GM23338 (cell line): ENCODE measurements around the gene RND3. TPM values are rescaled to one million over a fixed set of nuclear protein-coding genes. Genes with fewer than 3 reads are reported as not detected.

Experiments
- ATAC-seq: fragments of 200-7000 bp; cut with Tn5 transposase; 3 replicates; pipeline ENCODE4 v1.9.1; 2020
- DNase-seq: peaks from one replicate; pipeline ENCODE4 v3.0.0-alpha.2; 2015; ENCODE audit warnings: low spot score
- H2AFZ ChIP-seq: fragments of 200-600 bp; sonication (generic); 2 replicates; pipeline ENCODE4 v1.8.0; 2016; ENCODE audit warnings: antibody characterized with exemption, mild to moderate bottlenecking, moderate library complexity
- H3F3A ChIP-seq: fragments of 200-600 bp; sonication (generic); replicated peaks from 2 replicates; pipeline ENCODE4 v1.8.0; 2017; ENCODE audit warnings: antibody characterized with exemption, mixed run types, low read depth
- H3K27ac ChIP-seq: fragments of 200-600 bp; sonication (generic); 2 replicates; pipeline ENCODE4 v1.6.1; 2016; ENCODE audit warnings: low read depth
- H3K27me3 ChIP-seq: fragments of 200-600 bp; sonication (generic); 2 replicates; pipeline ENCODE4 v1.8.0; 2016; ENCODE audit warnings: mild to moderate bottlenecking, mixed run types, moderate library complexity; ENCODE audit not compliant: insufficient read depth
- H3K36me3 ChIP-seq: fragments of 200-600 bp; sonication (generic); 2 replicates; pipeline ENCODE4 v1.8.0; 2016; ENCODE audit warnings: mild to moderate bottlenecking; ENCODE audit not compliant: insufficient read depth
- H3K4me1 ChIP-seq: fragments of 200-600 bp; sonication (generic); 2 replicates; pipeline ENCODE4 v1.8.0; 2016; ENCODE audit warnings: mild to moderate bottlenecking, moderate library complexity; ENCODE audit not compliant: insufficient read depth
- H3K4me2 ChIP-seq: fragments of 200-600 bp; sonication (generic); 2 replicates; pipeline ENCODE4 v1.7.1; 2017; ENCODE audit warnings: mixed run types
- H3K4me3 ChIP-seq: fragments of 200-600 bp; sonication (generic); 2 replicates; pipeline ENCODE4 v1.6.1; 2016; ENCODE audit warnings: mixed run types
- H3K79me2 ChIP-seq: fragments of 200-600 bp; sonication (generic); replicated peaks from 2 replicates; pipeline ENCODE4 v1.8.0; 2017; ENCODE audit warnings: mild to moderate bottlenecking; ENCODE audit not compliant: insufficient read depth
- H3K9me2 ChIP-seq: fragments of 200-600 bp; sonication (generic); 2 replicates; pipeline ENCODE4 v1.8.0; 2017; ENCODE audit not compliant: insufficient read depth
- H4K20me1 ChIP-seq: fragments of 200-600 bp; sonication (generic); replicated peaks from 2 replicates; pipeline ENCODE4 v1.8.0; 2017; ENCODE audit warnings: mild to moderate bottlenecking; ENCODE audit not compliant: insufficient read depth
- H3K27ac Mint-ChIP-seq: 2 replicates; pipeline ENCODE4 v1.8.0; 2020; ENCODE audit warnings: inconsistent platforms, mild to moderate bottlenecking, moderate library complexity, mixed read lengths
- H3K27me3 Mint-ChIP-seq: 3 replicates; pipeline ENCODE4 v1.8.0; 2022; ENCODE audit warnings: low read depth, mild to moderate bottlenecking, moderate library complexity, mixed read lengths, inconsistent platforms; ENCODE audit not compliant: insufficient read depth, poor library complexity
- H3K36me3 Mint-ChIP-seq: 3 replicates; pipeline ENCODE4 v1.8.0; 2021; ENCODE audit warnings: low read depth, mild to moderate bottlenecking, inconsistent platforms, moderate library complexity, mixed read lengths
- H3K4me1 Mint-ChIP-seq: 3 replicates; pipeline ENCODE4 v1.8.0; 2020; ENCODE audit warnings: mild to moderate bottlenecking, inconsistent platforms, mixed read lengths
- H3K4me3 Mint-ChIP-seq: 3 replicates; pipeline ENCODE4 v1.8.0; 2021; ENCODE audit warnings: moderate library complexity, mild to moderate bottlenecking, inconsistent platforms, mixed read lengths
- H3K9me3 Mint-ChIP-seq: 3 replicates; pipeline ENCODE4 v1.8.0; 2020; ENCODE audit warnings: moderate library complexity, mild to moderate bottlenecking, inconsistent platforms, mixed read lengths
- CREB1 ChIP-seq: fragments of 250-450 bp; sonication (Bioruptor Pico); IDR thresholded peaks from 2 replicates; pipeline ENCODE4 v1.5.0; 2020; ENCODE audit warnings: low read depth, mild to moderate bottlenecking, moderate library complexity
- EZH2 ChIP-seq: fragments of 200-600 bp; sonication (generic); IDR thresholded peaks from one replicate; pipeline ENCODE4 v1.8.0; 2017; ENCODE audit warnings: antibody characterized with exemption, mild to moderate bottlenecking, low read depth; ENCODE audit not compliant: unreplicated experiment
- EZH2phosphoT487 ChIP-seq: fragments of 200-600 bp; sonication (generic); IDR thresholded peaks from one replicate; pipeline ENCODE4 v1.8.1; 2018; ENCODE audit warnings: antibody characterized with exemption; ENCODE audit not compliant: unreplicated experiment
- JUNB ChIP-seq: IDR thresholded peaks from one replicate; pipeline ENCODE4 v1.6.1; 2016; ENCODE audit warnings: antibody characterized with exemption; ENCODE audit not compliant: unreplicated experiment
- NANOG ChIP-seq: IDR thresholded peaks from 2 replicates; pipeline ENCODE4 v1.6.1; 2016; ENCODE audit warnings: antibody characterized with exemption, borderline replicate concordance
- POLR2AphosphoS5 ChIP-seq: IDR thresholded peaks from 2 replicates; pipeline ENCODE4 v1.6.1; 2016; ENCODE audit warnings: antibody characterized with exemption, low read depth
- STAT1 ChIP-seq: IDR thresholded peaks from one replicate; pipeline ENCODE4 v1.6.1; 2016; ENCODE audit warnings: antibody characterized with exemption; ENCODE audit not compliant: unreplicated experiment
- ZNF114 ChIP-seq: fragments of 250-450 bp; sonication (Bioruptor Pico); IDR thresholded peaks from 2 replicates; pipeline ENCODE4 v1.5.0; 2020; ENCODE audit warnings: mild to moderate bottlenecking, moderate library complexity
- ZNF331 ChIP-seq: fragments of 250-450 bp; sonication (Bioruptor Pico); IDR thresholded peaks from 2 replicates; pipeline ENCODE4 v1.5.0; 2020; ENCODE audit warnings: low read depth, mild to moderate bottlenecking, moderate library complexity
- polyA plus RNA-seq: library from polyadenylated mRNA; unstranded; fragments of >200 nt; fragmentation: Nextera tagmentation; extraction: Ambion mirVana; gene quantifications from 2 replicates; pipeline ENCODE4 v1.2.1, GENCODE V29; 2016
- total RNA-seq: library from RNA; depleted of rRNA; stranded (reverse); fragments of >200 nt; shearing (Covaris generic); gene quantifications from 2 replicates; pipeline ENCODE4 v1.2.3, GENCODE V29; 2014
- TF ChIP-seq, protein P1 (sequence below): IDR thresholded peaks from one replicate; pipeline ENCODE4 v1.6.1; 2018; ENCODE audit warnings: antibody characterized with exemption; ENCODE audit not compliant: unreplicated experiment
- TF ChIP-seq, protein P2 (sequence below), 2 experiments: fragments of 200-600 bp in 1 of 2; sonication (generic) in 1 of 2; conservative IDR thresholded peaks; 2 replicates each; pipeline versions ENCODE4 v1.5.1 to v1.6.1; 2016 to 2017; ENCODE audit warnings: antibody characterized with exemption in 2 of 2, low read depth in 2 of 2, mild to moderate bottlenecking in 2 of 2, moderate library complexity in 1 of 2
- TF ChIP-seq, protein P3 (sequence below): IDR thresholded peaks from 2 replicates; pipeline ENCODE4 v1.6.1; 2016; ENCODE audit warnings: antibody characterized with exemption
- TF ChIP-seq, protein P4 (sequence below): fragments of 250-450 bp; sonication (Bioruptor Pico); IDR thresholded peaks from 2 replicates; pipeline ENCODE4 v1.5.0; 2020; ENCODE audit warnings: mild to moderate bottlenecking, moderate library complexity

The RND3 gene
- total and polyA plus RNA-seq, 2 experiments from 2014 or later = 48.2 to 55.3 TPM

DNA sequence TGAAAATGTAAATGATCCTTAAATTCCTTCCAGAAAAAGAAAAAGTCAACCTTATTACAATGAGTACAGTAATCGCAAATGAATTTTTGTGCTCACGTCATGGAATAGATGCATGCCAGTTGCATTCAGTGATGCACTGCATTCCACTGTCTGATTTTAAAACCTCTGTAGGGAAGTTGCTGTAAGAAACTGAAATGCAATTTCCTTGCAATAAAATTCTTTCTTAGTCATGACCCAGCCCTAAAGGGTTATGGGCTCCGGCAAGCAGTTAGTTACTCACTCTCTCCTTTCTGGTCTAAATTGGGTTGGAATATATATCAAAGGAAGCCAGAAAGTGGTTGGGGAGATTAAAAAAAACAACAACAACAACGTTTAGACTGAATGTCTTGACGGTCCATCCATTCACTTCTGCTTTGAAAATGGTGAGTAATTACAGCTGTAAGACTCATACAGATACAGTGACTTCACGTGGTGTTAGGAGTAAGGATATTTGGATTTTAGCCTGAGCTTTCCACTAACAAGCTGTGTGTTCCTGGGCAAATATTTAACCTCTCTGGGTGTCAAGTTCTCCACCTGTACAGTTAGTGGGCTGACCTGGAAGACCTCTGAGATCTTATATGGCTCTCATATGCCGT is 8.6 kb upstream of the RND3 start:
- H2AFZ ChIP-seq = peak overlapping the region; percentile 53; the same call in 1 of the 2 replicates
- no peaks in the 10 kb centered on the region for H4K20me1 ChIP-seq
- H3K27ac ChIP-seq = no peak overlapping the region
- no peak overlapping the region for H3K4me2 ChIP-seq
- H3K4me3 Mint-ChIP-seq = no peak overlapping the region
- H3F3A ChIP-seq = no peaks in the 10 kb centered on the region
- no peaks in the 10 kb centered on the region for H3K9me3 Mint-ChIP-seq
- H3K27ac Mint-ChIP-seq = no peak overlapping the region
- H3K36me3 Mint-ChIP-seq = no peaks in the 10 kb centered on the region
- H3K27me3 ChIP-seq = no peaks in the 10 kb centered on the region
- no peaks in the 10 kb centered on the region for H3K4me1 ChIP-seq
- TF ChIP-seq NANOG = no peak
- TF ChIP-seq, protein P1, sequence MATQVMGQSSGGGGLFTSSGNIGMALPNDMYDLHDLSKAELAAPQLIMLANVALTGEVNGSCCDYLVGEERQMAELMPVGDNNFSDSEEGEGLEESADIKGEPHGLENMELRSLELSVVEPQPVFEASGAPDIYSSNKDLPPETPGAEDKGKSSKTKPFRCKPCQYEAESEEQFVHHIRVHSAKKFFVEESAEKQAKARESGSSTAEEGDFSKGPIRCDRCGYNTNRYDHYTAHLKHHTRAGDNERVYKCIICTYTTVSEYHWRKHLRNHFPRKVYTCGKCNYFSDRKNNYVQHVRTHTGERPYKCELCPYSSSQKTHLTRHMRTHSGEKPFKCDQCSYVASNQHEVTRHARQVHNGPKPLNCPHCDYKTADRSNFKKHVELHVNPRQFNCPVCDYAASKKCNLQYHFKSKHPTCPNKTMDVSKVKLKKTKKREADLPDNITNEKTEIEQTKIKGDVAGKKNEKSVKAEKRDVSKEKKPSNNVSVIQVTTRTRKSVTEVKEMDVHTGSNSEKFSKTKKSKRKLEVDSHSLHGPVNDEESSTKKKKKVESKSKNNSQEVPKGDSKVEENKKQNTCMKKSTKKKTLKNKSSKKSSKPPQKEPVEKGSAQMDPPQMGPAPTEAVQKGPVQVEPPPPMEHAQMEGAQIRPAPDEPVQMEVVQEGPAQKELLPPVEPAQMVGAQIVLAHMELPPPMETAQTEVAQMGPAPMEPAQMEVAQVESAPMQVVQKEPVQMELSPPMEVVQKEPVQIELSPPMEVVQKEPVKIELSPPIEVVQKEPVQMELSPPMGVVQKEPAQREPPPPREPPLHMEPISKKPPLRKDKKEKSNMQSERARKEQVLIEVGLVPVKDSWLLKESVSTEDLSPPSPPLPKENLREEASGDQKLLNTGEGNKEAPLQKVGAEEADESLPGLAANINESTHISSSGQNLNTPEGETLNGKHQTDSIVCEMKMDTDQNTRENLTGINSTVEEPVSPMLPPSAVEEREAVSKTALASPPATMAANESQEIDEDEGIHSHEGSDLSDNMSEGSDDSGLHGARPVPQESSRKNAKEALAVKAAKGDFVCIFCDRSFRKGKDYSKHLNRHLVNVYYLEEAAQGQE = no peak
- no peak for TF ChIP-seq STAT1
- TF ChIP-seq, protein P2, sequence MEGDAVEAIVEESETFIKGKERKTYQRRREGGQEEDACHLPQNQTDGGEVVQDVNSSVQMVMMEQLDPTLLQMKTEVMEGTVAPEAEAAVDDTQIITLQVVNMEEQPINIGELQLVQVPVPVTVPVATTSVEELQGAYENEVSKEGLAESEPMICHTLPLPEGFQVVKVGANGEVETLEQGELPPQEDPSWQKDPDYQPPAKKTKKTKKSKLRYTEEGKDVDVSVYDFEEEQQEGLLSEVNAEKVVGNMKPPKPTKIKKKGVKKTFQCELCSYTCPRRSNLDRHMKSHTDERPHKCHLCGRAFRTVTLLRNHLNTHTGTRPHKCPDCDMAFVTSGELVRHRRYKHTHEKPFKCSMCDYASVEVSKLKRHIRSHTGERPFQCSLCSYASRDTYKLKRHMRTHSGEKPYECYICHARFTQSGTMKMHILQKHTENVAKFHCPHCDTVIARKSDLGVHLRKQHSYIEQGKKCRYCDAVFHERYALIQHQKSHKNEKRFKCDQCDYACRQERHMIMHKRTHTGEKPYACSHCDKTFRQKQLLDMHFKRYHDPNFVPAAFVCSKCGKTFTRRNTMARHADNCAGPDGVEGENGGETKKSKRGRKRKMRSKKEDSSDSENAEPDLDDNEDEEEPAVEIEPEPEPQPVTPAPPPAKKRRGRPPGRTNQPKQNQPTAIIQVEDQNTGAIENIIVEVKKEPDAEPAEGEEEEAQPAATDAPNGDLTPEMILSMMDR (conservative IDR thresholded peaks at IDR 0.05; ENCODE audit: low read depth in 2 of 2) = no peak
- no peak for TF ChIP-seq JUNB
- TF ChIP-seq CREB1 (CRISPR knock-in tag) = no peak
- TF ChIP-seq ZNF114 (CRISPR knock-in tag) = no peak
- TF ChIP-seq, protein P3, sequence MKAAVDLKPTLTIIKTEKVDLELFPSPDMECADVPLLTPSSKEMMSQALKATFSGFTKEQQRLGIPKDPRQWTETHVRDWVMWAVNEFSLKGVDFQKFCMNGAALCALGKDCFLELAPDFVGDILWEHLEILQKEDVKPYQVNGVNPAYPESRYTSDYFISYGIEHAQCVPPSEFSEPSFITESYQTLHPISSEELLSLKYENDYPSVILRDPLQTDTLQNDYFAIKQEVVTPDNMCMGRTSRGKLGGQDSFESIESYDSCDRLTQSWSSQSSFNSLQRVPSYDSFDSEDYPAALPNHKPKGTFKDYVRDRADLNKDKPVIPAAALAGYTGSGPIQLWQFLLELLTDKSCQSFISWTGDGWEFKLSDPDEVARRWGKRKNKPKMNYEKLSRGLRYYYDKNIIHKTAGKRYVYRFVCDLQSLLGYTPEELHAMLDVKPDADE = no peak
- no peak for TF ChIP-seq EZH2phosphoT487
- no peak for TF ChIP-seq ZNF331 (CRISPR knock-in tag)
- TF ChIP-seq EZH2 = no peak
- TF ChIP-seq POLR2AphosphoS5 = no peak
- TF ChIP-seq, protein P4, sequence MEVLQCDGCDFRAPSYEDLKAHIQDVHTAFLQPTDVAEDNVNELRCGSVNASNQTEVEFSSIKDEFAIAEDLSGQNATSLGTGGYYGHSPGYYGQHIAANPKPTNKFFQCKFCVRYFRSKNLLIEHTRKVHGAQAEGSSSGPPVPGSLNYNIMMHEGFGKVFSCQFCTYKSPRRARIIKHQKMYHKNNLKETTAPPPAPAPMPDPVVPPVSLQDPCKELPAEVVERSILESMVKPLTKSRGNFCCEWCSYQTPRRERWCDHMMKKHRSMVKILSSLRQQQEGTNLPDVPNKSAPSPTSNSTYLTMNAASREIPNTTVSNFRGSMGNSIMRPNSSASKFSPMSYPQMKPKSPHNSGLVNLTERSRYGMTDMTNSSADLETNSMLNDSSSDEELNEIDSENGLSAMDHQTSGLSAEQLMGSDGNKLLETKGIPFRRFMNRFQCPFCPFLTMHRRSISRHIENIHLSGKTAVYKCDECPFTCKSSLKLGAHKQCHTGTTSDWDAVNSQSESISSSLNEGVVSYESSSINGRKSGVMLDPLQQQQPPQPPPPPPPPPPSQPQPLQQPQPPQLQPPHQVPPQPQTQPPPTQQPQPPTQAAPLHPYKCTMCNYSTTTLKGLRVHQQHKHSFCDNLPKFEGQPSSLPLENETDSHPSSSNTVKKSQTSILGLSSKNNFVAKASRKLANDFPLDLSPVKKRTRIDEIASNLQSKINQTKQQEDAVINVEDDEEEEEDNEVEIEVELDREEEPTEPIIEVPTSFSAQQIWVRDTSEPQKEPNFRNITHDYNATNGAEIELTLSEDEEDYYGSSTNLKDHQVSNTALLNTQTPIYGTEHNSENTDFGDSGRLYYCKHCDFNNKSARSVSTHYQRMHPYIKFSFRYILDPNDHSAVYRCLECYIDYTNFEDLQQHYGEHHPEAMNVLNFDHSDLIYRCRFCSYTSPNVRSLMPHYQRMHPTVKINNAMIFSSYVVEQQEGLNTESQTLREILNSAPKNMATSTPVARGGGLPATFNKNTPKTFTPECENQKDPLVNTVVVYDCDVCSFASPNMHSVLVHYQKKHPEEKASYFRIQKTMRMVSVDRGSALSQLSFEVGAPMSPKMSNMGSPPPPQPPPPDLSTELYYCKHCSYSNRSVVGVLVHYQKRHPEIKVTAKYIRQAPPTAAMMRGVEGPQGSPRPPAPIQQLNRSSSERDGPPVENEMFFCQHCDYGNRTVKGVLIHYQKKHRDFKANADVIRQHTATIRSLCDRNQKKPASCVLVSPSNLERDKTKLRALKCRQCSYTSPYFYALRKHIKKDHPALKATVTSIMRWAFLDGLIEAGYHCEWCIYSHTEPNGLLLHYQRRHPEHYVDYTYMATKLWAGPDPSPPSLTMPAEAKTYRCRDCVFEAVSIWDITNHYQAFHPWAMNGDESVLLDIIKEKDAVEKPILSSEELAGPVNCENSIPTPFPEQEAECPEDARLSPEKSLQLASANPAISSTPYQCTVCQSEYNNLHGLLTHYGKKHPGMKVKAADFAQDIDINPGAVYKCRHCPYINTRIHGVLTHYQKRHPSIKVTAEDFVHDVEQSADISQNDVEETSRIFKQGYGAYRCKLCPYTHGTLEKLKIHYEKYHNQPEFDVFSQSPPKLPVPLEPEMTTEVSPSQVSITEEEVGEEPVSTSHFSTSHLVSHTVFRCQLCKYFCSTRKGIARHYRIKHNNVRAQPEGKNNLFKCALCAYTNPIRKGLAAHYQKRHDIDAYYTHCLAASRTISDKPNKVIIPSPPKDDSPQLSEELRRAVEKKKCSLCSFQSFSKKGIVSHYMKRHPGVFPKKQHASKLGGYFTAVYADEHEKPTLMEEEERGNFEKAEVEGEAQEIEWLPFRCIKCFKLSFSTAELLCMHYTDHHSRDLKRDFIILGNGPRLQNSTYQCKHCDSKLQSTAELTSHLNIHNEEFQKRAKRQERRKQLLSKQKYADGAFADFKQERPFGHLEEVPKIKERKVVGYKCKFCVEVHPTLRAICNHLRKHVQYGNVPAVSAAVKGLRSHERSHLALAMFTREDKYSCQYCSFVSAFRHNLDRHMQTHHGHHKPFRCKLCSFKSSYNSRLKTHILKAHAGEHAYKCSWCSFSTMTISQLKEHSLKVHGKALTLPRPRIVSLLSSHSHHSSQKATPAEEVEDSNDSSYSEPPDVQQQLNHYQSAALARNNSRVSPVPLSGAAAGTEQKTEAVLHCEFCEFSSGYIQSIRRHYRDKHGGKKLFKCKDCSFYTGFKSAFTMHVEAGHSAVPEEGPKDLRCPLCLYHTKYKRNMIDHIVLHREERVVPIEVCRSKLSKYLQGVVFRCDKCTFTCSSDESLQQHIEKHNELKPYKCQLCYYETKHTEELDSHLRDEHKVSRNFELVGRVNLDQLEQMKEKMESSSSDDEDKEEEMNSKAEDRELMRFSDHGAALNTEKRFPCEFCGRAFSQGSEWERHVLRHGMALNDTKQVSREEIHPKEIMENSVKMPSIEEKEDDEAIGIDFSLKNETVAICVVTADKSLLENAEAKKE = no peak
- no peak overlapping the region for H3K4me3 ChIP-seq
- H3K4me1 Mint-ChIP-seq = no peaks in the 10 kb centered on the region
- no peaks in the 10 kb centered on the region for H3K79me2 ChIP-seq
- H3K9me2 ChIP-seq = no peaks in the 10 kb centered on the region
- ATAC-seq = no peak
- H3K27me3 Mint-ChIP-seq = no peaks in the 10 kb centered on the region
- DNase-seq = no peak
- H3K36me3 ChIP-seq = no peaks in the 10 kb centered on the region
